NT2/D1 (cell line): ENCODE data around the gene ERBB4.

Source experiments
- DNase-seq: peaks from one replicate; pipeline ENCODE4 v3.0.0-alpha.2; 2011; ENCODE audit warnings: low read depth, low spot score
- H3K27me3 ChIP-seq: 2 replicates; pipeline ENCODE4 v1.6.0; 2011; ENCODE audit warnings: mild to moderate bottlenecking; ENCODE audit not compliant: insufficient read length, insufficient read depth
- H3K36me3 ChIP-seq: 2 replicates; pipeline ENCODE4 v1.6.1; 2011; ENCODE audit warnings: mild to moderate bottlenecking, low read length, mixed read lengths; ENCODE audit not compliant: insufficient read depth, insufficient read length
- H3K4me1 ChIP-seq: 2 replicates; pipeline ENCODE4 v1.5.1; 2011; ENCODE audit not compliant: insufficient read depth, insufficient read length
- H3K4me3 ChIP-seq: 2 replicates; pipeline ENCODE4 v1.5.1; 2011; ENCODE audit warnings: low read depth; ENCODE audit not compliant: insufficient read length
- H3K9ac ChIP-seq: 2 replicates; pipeline ENCODE4 v1.6.0; 2011; ENCODE audit warnings: low read depth; ENCODE audit not compliant: insufficient read length
- H3K9me3 ChIP-seq: 2 replicates; pipeline ENCODE4 v1.5.1; 2011; ENCODE audit warnings: mild to moderate bottlenecking, low read length; ENCODE audit not compliant: insufficient read depth
- SUZ12 ChIP-seq: IDR thresholded peaks from 2 replicates; pipeline ENCODE4 v1.6.1; 2011; ENCODE audit not compliant: insufficient read length, insufficient read depth; ENCODE audit errors: extremely low read depth
- YY1 ChIP-seq: IDR thresholded peaks from 2 replicates; pipeline ENCODE4 v1.6.1; 2011; ENCODE audit not compliant: insufficient read length, insufficient read depth
- ZNF274 ChIP-seq: IDR thresholded peaks from 2 replicates; pipeline ENCODE4 v1.6.1; 2011; ENCODE audit warnings: mild to moderate bottlenecking, low read depth, low read length

The ERBB4 gene

DNA sequence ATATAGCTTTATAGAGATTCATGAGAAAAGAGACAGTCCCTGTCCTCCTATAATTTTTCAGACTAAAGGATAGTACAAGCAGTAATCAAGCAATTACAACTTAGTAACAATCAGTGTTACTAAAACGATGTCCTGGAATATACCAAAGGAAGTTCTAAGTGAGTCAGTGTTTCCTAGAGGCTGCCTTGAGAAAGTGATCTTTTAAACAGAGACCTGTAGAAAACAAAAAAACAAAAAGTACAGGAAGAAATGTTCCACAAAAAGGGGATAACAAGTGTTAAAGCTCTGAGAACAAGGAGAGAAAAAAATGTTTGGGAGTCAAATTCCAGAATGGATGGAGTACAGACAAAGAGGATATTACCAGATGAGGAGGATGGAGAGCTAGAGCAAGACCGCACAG is 556.4 kb downstream of the ERBB4 start:
- Histone ChIP-seq H3K27me3 (no peaks in the 10 kb centered on the region), H3K4me3 (no peak overlapping the region), H3K4me1 (no peaks in the 10 kb centered on the region), H3K36me3 (no peaks in the 10 kb centered on the region), H3K9ac (no peak overlapping the region), H3K9me3 (no peaks in the 10 kb centered on the region)
- no peak for TF ChIP-seq ZNF274
- no peak for DNase-seq

- no peaks in the 10 kb centered on the region for H3K4me1 ChIP-seq
- no peaks in the 10 kb centered on the region for H3K27me3 ChIP-seq
- no peak overlapping the region for H3K9ac ChIP-seq
- no peaks in the 10 kb centered on the region for H3K36me3 ChIP-seq
- TF ChIP-seq SUZ12 (no peak), YY1 (no peak), ZNF274 (no peak)
- no peak overlapping the region for H3K4me3 ChIP-seq
- no peak for DNase-seq
- no peaks in the 10 kb centered on the region for H3K9me3 ChIP-seq
Observed at GRCh38 chr2:211981451-211981850, 557.2 kb downstream of the ERBB4 start.

DNA sequence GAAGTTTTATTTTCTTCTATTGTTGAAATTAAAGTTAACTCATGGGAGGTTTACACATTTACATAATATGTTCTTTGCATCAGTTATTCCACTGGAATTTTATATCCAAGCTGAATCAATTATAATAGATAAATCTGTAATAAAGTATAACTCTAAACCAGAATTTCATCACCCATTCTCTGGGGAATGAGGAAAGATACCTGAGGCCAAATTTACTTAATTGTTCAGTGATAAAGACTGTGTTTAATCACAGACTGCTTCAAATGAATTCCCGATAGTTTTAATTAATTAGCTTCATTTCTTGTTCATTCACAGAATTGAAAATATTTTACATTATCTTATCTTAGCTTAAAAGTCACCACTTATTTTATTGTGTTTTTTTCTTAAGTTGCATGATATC is 562.5 kb downstream of the ERBB4 start:
- Histone ChIP-seq H3K4me1 (no peaks in the 10 kb centered on the region), H3K9ac (no peak overlapping the region), H3K4me3 (no peak overlapping the region), H3K36me3 (no peaks in the 10 kb centered on the region), H3K27me3 (no peaks in the 10 kb centered on the region), H3K9me3 (no peaks in the 10 kb centered on the region)
- no peak for DNase-seq
- TF ChIP-seq YY1 (no peak), SUZ12 (no peak), ZNF274 (no peak)

- no peaks in the 10 kb centered on the region for H3K9me3 ChIP-seq
- TF ChIP-seq SUZ12: no peak
- no peak for TF ChIP-seq YY1
- TF ChIP-seq ZNF274: no peak
- no peak overlapping the region for H3K4me3 ChIP-seq
- no peaks in the 10 kb centered on the region for H3K36me3 ChIP-seq
- no peaks in the 10 kb centered on the region for H3K27me3 ChIP-seq
- DNase-seq: no peak
- H3K4me1 ChIP-seq: no peaks in the 10 kb centered on the region
- H3K9ac ChIP-seq: no peak overlapping the region
Observed at GRCh38 chr2:211967234-211967633, 571.4 kb downstream of the ERBB4 start.

DNA sequence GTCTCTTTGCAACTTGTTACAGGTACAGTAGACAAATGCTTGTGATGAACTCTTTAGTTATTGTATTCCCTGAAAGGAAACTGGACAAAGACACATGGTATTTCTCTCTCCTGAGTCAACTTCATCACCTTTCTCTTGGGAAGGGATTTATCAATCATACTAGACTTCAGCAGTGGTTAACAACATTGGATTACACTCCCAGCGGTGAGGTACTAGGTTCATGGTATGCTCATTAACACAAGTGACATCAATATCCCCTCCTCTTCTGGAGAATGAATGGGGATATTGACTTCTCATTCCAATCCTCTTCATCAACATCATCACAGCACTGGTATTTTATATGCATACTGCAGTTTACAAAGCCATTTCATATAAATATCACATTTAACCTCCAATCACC is 574.6 kb downstream of the ERBB4 start:
- no peaks in the 10 kb centered on the region for H3K36me3 ChIP-seq
- no peaks in the 10 kb centered on the region for H3K27me3 ChIP-seq
- no peaks in the 10 kb centered on the region for H3K4me1 ChIP-seq
- no peak overlapping the region for H3K4me3 ChIP-seq
- no peak overlapping the region for H3K9ac ChIP-seq
- H3K9me3 ChIP-seq: no peaks in the 10 kb centered on the region
- TF ChIP-seq SUZ12 (no peak), ZNF274 (no peak), YY1 (no peak)
- DNase-seq: no peak

- H3K9me3 ChIP-seq: no peaks in the 10 kb centered on the region
- H3K36me3 ChIP-seq: no peaks in the 10 kb centered on the region
- H3K4me1 ChIP-seq: no peaks in the 10 kb centered on the region
- TF ChIP-seq ZNF274 (no peak), YY1 (no peak), SUZ12 (no peak)
- no peak overlapping the region for H3K9ac ChIP-seq
- H3K4me3 ChIP-seq: no peak overlapping the region
- no peak for DNase-seq
- H3K27me3 ChIP-seq: no peaks in the 10 kb centered on the region
Observed at GRCh38 chr2:211957799-211958198, 580.8 kb downstream of the ERBB4 start.

GRCh38 chr2:211955648-211956047 is 583.0 kb downstream of the ERBB4 start:
- no peaks in the 10 kb centered on the region for H3K4me1 ChIP-seq
- H3K36me3 ChIP-seq: no peaks in the 10 kb centered on the region
- H3K4me3 ChIP-seq: no peak overlapping the region
- no peak for DNase-seq
- H3K9me3 ChIP-seq: no peaks in the 10 kb centered on the region
- no peaks in the 10 kb centered on the region for H3K27me3 ChIP-seq
- no peak overlapping the region for H3K9ac ChIP-seq
- TF ChIP-seq YY1: no peak
- TF ChIP-seq ZNF274: no peak
- no peak for TF ChIP-seq SUZ12

DNA sequence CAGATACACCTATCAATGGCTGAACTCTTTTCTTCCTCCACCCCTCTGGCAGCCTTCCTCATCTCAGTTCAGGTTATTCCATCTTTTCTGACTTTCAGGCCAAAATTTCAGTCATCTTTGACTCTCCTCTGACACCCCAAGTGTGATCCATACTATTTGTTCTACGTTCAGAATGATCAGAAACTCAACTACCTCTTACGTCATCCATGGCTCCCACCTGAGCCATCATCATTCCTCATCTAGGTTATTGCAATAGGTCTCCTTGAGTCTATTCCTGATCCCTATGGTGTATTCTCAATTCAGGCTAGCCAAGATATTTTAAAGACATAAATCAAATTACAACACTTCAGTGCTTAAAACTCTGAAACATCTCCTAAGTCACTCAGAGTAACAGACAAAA is 589.7 kb downstream of the ERBB4 start:
- no peak overlapping the region for H3K4me3 ChIP-seq
- H3K9ac ChIP-seq: no peak overlapping the region
- no peaks in the 10 kb centered on the region for H3K4me1 ChIP-seq
- DNase-seq: no peak
- H3K27me3 ChIP-seq: no peaks in the 10 kb centered on the region
- TF ChIP-seq ZNF274: no peak
- TF ChIP-seq YY1: no peak
- no peak for TF ChIP-seq SUZ12
- H3K36me3 ChIP-seq: no peaks in the 10 kb centered on the region
- no peaks in the 10 kb centered on the region for H3K9me3 ChIP-seq
